Aorta (tissue), 5 donors: ENCODE results near the gene RNF208. TPM values are rescaled to one million over a fixed set of nuclear protein-coding genes. Genes with fewer than 3 reads are reported as not detected.
"Not testable (repeated sequence)": the region's sequence is repeated elsewhere in the genome, so short reads cannot be mapped to it uniquely, and the experiment has no call there.

ENCODE experiments used
- ATAC-seq: fragments of 200-7000 bp; cut with Tn5 transposase; one replicate; pipeline ENCODE4 v1.9.1; 2022; ENCODE audit warnings: moderate library complexity; ENCODE audit not compliant: low FRiP score
- DNase-seq, 2 donors: peaks; one replicate each; pipeline ENCODE4 v3.0.0-alpha.2; 2020
- H3K27ac ChIP-seq, 2 donors: one replicate each; pipeline ENCODE4 v1.5.1; 2013; ENCODE audit warnings: low read length in 2 of 2, mild to moderate bottlenecking in 2 of 2, moderate library complexity in 2 of 2, control low read depth in 1 of 2, inconsistent platforms in 1 of 2, low read depth in 1 of 2
- H3K27me3 ChIP-seq, 2 donors: one replicate each; pipeline ENCODE4 v1.6.1; 2013; ENCODE audit warnings: control low read depth in 1 of 2, low read length in 1 of 2, mild to moderate bottlenecking in 1 of 2, moderate library complexity in 1 of 2; ENCODE audit not compliant: insufficient read depth in 2 of 2, control insufficient read depth in 1 of 2
- H3K36me3 ChIP-seq, 2 donors: one replicate each; pipeline ENCODE4 v1.6.1; 2013; ENCODE audit warnings: control low read depth in 1 of 2, low read length in 1 of 2, mild to moderate bottlenecking in 1 of 2; ENCODE audit not compliant: insufficient read depth in 2 of 2, control insufficient read depth in 1 of 2
- H3K4me1 ChIP-seq, 2 donors: one replicate each; pipeline ENCODE4 v1.6.1; 2013; ENCODE audit warnings: low read length in 2 of 2, control low read depth in 1 of 2, mild to moderate bottlenecking in 1 of 2, moderate library complexity in 1 of 2; ENCODE audit not compliant: insufficient read depth in 2 of 2, control insufficient read depth in 1 of 2
- H3K4me3 ChIP-seq, 2 donors: one replicate each; pipeline ENCODE4 v1.5.1; 2013; ENCODE audit warnings: low read length in 2 of 2, control low read depth in 1 of 2, mild to moderate bottlenecking in 1 of 2
- H3K9me3 ChIP-seq: one replicate; pipeline ENCODE4 v1.6.1; 2013; ENCODE audit warnings: mild to moderate bottlenecking, low read length; ENCODE audit not compliant: control insufficient read depth
- WGBS, 2 donors: extraction: QIAGEN DNeasy Blood & Tissue Kit; methylation state at CpG; one replicate each; pipeline ENCODE4 v1.1.7; 2013; 5-methylcytosine and 5-hydroxymethylcytosine counted together
- intact Hi-C, 2 donors: fragments of 100-400 bp; cut with DNase I; formaldehyde crosslinking; loops; one replicate each; pipeline versions ENCODE4 v1.14.2 to v1.15.0; 2022
- polyA plus RNA-seq, 2 donors: library from polyadenylated mRNA; stranded (reverse); fragments of 200-250 nt; gene quantifications; one replicate each; pipeline ENCODE4 v1.2.3, GENCODE V29; 2013
- total RNA-seq, 2 donors: library from RNA; stranded (reverse); fragmentation: NEBNext Ultra II Directional; extraction: Animal tissue kit (Norgen Biotek cat#: 25700); gene quantifications; one replicate each; pipeline ENCODE4 v1.2.1, GENCODE V29; 2021
- donor health status: healthy with polysubstance abuse.
- donor health status: Bipolar disorder and iron deficiency.
- donor health status: DM: no; HTN: no; CAD: no.
- donor health status: DM: no; HTN: no; CAD: no.
- donor health status: DM: yes; HTN: yes; CAD: no.

RNF208 gene
- total and polyA plus RNA-seq, 4 donors: 2.2 to 11.8 (median 3.1) TPM

DNA sequence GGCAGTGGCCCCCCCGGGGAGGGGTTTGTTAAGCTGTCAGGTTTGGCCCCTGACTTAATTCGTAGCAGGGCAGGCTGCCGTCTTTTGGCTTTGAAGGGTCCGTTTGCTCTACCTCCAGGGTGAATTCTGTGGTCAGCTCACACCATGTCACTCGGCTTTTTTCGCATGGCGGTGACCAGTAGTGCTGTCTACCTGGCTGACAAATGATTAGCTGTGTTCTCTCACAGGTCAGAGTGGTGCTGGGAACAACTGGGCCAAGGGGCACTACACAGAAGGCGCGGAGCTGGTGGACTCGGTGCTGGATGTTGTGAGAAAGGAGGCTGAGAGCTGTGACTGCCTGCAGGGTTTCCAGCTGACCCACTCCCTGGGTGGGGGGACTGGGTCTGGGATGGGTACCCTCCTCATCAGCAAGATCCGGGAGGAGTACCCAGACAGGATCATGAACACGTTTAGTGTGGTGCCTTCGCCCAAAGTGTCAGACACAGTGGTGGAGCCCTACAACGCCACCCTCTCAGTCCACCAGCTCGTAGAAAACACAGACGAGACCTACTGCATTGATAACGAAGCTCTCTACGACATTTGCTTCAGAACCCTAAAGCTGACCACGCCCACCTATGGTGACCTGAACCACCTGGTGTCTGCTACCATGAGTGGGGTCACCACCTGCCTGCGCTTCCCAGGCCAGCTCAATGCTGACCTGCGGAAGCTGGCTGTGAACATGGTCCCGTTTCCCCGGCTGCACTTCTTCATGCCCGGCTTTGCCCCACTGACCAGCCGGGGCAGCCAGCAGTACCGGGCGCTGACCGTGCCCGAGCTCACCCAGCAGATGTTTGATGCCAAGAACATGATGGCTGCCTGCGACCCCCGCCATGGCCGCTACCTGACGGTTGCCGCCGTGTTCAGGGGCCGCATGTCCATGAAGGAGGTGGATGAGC, 20.5 kb upstream of the RNF208 start:
- no peaks in the 10 kb centered on the region for H3K9me3 ChIP-seq
- 70 to 74% methylated on average over 36 of the region's 36 CpGs for WGBS, 2 donors
- H3K4me1 ChIP-seq: no peaks in the 10 kb centered on the region
- intact Hi-C loops: no loop called here
- ATAC-seq (no peak), DNase-seq (no peak)
- peaks cover 0 to 2% of the 10 kb centered on the region in 2 donors for H3K27me3 ChIP-seq
- H3K4me3 ChIP-seq: peak overlapping the region; percentile 65 to 86
- no peaks in the 10 kb centered on the region for H3K36me3 ChIP-seq
- H3K27ac ChIP-seq: no peak overlapping the region

DNA sequence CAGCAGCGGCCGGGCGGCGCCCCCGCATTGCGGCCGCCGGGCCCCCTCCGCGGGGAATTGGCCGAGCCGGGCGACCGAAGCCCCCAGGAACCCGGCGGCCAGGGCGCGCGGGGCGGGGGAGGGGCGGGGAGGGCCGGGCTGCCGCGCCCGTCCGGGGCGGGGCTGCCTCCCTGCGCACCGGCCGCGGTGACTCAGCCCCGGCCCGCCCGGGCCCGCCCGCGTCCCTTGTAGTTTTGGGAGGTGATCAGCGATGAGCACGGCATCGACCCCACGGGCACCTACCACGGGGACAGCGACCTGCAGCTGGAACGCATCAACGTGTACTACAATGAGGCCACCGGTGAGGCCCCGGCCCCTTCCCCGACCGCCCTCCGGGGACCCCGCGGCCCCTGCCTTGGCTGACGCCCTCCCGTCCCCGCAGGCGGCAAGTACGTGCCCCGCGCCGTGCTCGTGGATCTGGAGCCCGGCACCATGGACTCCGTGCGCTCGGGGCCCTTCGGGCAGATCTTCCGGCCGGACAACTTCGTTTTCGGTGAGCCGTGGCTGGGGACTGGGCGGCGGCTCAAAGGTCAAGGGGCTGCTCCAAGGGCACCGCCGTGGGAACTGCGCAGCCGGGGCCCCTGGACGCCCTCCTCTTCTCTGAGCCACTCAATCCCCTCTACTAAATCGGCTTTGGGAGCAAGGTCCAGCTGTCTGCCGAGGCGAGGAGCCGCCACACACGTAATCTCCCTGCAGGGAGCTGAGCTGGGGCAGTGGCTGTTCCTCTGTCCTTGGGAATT, 19.6 kb upstream of the RNF208 start:
- peak overlapping the region in 1 of 2 donors; percentile 76 for H3K27ac ChIP-seq
- no peaks in the 10 kb centered on the region for H3K36me3 ChIP-seq
- DNase-seq (peak; percentile 78 to 90), ATAC-seq (peak; percentile 31)
- WGBS, 2 donors: 1% methylated on average over 47 to 83 of the region's 83 CpGs
- no peaks in the 10 kb centered on the region for H3K9me3 ChIP-seq
- H3K4me3 ChIP-seq: peak overlapping the region; percentile 65 to 86
- H3K4me1 ChIP-seq: no peaks in the 10 kb centered on the region
- peaks cover 0 to 2% of the 10 kb centered on the region in 2 donors for H3K27me3 ChIP-seq
- intact Hi-C loops: loop anchor here in 1 of 2 donors (2.0 kb wide), 1 partner anchor 13 kb away; the partner anchor contains the start of gene NELFB

DNA sequence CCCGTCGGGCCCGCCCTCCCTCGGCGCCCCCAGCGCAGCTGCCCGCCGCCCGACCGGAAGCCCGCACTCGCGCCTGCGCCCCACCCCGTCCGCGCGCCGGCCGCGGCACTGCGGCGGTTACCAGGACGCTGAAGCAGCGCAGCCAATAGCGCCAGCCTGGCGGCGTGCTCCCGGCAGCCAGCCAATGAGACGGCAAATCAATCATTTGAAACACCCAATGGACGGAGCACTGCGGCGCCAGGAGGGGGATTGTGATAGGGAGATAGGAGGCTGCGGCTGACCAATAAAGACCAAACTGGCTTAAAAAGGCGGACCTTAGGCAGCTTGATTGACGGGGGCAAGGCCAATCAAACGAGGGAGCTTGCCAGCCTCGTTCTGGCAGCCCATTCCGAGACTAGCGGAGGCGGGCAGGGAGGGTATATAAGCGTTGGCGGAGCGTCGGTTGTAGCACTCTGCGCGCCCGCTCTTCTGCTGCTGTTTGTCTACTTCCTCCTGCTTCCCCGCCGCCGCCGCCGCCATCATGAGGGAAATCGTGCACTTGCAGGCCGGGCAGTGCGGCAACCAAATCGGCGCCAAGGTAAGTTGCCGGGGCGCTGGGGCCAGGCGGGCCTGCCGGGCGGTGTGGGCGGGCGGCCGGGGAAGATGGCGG, 18.9 kb upstream of the RNF208 start, which contains the start of gene TUBB4B:
TUBB4B (plus strand) TSS at position 447 of the 649 bp plus-strand sequence; CDS start at position 521, 74 bp downstream.
- intact Hi-C loops: loop anchor here in 1 of 2 donors (2.0 kb wide), 1 partner anchor 14 kb away; the partner anchor contains the start of gene NELFB
- WGBS, 2 donors: 0 to 1% methylated on average over 44 to 67 of the region's 67 CpGs

DNA sequence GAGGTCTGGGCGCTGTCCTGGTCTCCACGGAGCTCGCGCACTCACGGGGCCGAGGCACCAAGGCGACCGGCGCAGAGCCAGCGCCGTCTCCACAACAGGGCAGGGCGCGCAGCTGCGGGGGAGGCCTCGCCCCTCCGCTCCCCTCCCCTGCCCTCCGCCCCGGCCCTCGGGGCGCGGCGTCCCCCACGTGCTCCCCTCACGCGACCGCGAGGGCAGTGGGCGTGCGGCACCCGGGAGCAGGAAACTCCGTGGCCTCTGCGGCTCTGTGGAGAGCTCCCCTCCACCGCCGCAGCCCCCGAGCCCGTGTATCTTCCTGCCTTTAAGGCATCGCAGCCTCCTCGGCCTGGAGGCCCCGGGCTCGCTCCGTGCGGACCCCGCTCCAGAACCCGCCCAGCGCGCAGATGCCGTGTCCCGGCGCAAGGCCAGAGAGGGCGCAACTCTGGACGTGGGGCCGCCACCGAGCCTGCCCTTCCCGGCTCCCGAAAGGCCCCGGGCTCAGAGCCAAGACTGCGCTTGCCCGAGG, 18.3 kb upstream of the RNF208 start:
- peak; percentile 54 for ATAC-seq
- H3K9me3 ChIP-seq: no peaks in the 10 kb centered on the region
- H3K4me3 ChIP-seq: peak overlapping the region; percentile 27 to 53
- 0 to 1% methylated on average over 42 to 58 of the region's 58 CpGs for WGBS, 2 donors
- DNase-seq: peak; percentile 89 to 93
- H3K27ac ChIP-seq: peak overlapping the region in 1 of 2 donors; percentile 66
- H3K27me3 ChIP-seq: peaks cover 0 to 2% of the 10 kb centered on the region in 2 donors
- no peaks in the 10 kb centered on the region for H3K4me1 ChIP-seq
- intact Hi-C loops: loop anchor here in 1 of 2 donors (2.0 kb wide), 1 partner anchor 14 kb away; the partner anchor contains the start of gene NELFB
- H3K36me3 ChIP-seq: no peaks in the 10 kb centered on the region

More for the DNA sequence above, 18.9 kb upstream of the RNF208 start, which contains the start of gene TUBB4B:
- H3K36me3 ChIP-seq: no peaks in the 10 kb centered on the region
- H3K9me3 ChIP-seq: no peaks in the 10 kb centered on the region
- ATAC-seq (peak; percentile 95), DNase-seq (peak; percentile 99 to 100)
- H3K4me3 ChIP-seq: peak within 1 kb of the TSS; percentile 65 to 86
- no peaks in the 10 kb centered on the region for H3K4me1 ChIP-seq
- H3K27ac ChIP-seq: peak within 1 kb of the TSS in 1 of 2 donors; percentile 76
- H3K27me3 ChIP-seq: peaks cover 0 to 2% of the 10 kb centered on the region in 2 donors

DNA sequence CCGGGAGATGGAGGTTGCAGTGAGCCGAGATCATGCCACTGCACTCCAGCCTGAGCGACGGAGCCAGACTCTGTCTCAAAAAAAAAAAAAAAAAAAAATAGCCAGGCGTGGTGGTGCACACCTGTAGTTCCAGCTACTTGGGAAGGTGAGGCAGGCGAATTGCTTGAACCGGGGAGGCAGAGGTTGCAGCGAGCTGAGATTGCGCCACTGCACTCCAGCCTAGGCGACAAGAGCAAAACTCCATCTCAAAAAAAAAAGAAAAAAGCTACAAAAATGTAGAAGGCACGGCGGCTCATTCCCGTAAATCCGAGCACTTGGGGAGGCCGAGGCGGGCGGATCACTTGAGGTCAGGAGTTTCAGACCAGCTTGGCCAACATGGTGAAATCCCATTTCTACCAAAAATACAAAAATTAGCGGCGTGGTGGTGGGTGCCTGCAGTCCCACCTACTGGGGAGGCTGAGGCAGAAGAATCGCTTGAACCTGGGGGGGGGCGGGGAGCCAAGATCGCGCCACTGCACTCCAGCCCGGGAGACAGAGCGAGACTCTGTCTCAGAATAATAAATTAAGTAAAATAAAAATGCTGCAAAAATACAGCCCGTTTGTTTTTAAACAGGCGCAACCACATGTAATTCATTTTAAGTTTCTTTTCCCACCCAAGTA, 17.6 kb upstream of the RNF208 start:
- not testable (repeated sequence) for DNase-seq, H3K4me1 ChIP-seq, H3K36me3 ChIP-seq, H3K27ac ChIP-seq, H3K9me3 ChIP-seq, ATAC-seq, H3K27me3 ChIP-seq
- 48 to 51% methylated on average over 25 to 27 of the region's 27 CpGs for WGBS, 2 donors
- peak overlapping the region; percentile 27 to 53 for H3K4me3 ChIP-seq
- intact Hi-C loops: loop anchor here in 1 of 2 donors (2.0 kb wide), 1 partner anchor 15 kb away; the partner anchor contains the start of gene NELFB

DNA sequence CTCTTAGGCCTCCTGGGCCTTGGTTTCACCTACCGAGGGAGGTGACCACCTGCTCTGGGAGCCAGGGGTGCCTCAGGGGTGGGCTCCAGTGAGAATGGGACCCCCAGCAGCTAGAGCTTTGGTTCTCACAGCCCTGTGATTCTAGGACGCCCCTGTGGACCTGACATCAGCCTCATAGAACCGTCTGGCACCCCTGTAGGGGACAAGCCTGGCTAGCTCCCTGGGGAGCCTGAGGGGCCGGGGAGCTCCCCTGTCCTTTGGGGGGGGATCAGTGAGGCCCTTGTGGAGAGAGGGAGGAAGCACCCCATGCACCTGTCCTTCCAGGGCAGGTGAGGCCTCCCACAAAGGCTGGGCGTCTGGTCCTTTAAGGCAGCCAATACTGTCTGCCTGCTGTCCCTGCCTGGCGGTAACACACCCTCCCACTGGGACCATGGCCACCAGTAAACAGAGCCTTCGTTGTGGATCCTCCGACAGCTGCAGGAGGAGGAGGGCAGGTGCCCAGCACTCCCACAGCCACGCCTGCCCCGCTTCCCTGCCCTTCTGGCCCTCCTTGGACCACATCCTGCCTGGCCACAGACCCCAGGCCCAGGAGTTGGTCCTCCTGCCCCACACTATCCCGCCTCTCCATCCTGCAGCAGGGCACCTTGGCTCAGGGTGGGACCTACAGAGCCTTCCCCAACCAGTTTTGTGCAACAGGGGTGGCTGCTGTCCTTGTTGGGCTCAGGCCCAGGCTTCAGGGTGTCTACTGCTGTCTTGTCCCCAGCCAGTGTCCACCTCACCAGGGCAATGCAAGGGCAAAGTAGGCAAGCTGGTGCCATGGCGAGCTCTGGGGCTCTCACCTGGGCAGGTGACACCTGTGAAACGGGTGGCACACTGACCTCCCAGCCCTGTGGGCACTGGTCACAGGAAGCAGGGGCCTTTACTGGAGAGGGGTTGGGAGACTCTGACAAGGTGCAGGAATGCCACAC, 16.0 kb upstream of the RNF208 start:
- DNase-seq (no peak), ATAC-seq (no peak)
- no peaks in the 10 kb centered on the region for H3K4me1 ChIP-seq
- intact Hi-C loops: no loop called here
- H3K27ac ChIP-seq: no peak overlapping the region
- no peaks in the 10 kb centered on the region for H3K9me3 ChIP-seq
- WGBS, 2 donors: 83 to 86% methylated on average over 12 to 13 of the region's 13 CpGs
- H3K27me3 ChIP-seq: peaks cover 0 to 2% of the 10 kb centered on the region in 2 donors
- no peaks in the 10 kb centered on the region for H3K36me3 ChIP-seq
- H3K4me3 ChIP-seq: no peak overlapping the region

DNA sequence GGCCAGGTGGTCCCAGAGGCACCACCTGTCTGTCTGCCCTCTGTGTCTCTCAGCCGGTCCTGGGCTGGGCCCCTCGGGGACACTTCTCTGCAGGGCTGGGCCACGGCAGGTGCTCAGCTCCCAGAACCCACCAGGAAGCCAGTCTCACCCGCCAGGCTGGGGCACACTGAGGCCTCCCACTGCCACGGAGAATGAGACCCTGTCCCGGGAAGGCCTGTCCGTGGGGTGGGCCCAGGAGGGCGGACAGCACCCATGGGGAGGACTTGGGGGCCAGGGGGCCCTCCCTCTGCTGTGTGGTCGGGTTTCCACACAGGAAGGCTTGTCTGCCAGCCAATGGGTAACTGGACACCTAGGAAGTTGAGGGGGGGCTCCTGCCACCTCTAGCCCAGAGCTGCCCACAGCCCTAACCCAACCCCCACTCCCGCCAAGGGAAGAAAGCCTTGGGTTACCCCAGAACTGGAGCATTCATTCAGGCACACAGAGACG, 14.9 kb upstream of the RNF208 start:
- ATAC-seq: no peak
- intact Hi-C loops: no loop called here
- WGBS, 2 donors: 50 to 63% methylated on average over 9 to 11 of the region's 11 CpGs

More for the DNA sequence above, 14.9 kb upstream of the RNF208 start:
- Histone ChIP-seq H3K4me3 (no peak overlapping the region), H3K36me3 (no peaks in the 10 kb centered on the region), H3K4me1 (no peaks in the 10 kb centered on the region), H3K27me3 (peaks cover 0 to 2% of the 10 kb centered on the region in 2 donors), H3K9me3 (no peaks in the 10 kb centered on the region), H3K27ac (no peak overlapping the region)
- no peak for DNase-seq
